Measurements from ENCODE around the gene PPFIA3.

The PPFIA3 gene

GRCh38 chr19:49106648-49107135, 12.7 kb upstream of the PPFIA3 start:
- no peak overlapping the region for H3K4me2 ChIP-seq (ENCODE audit: low read depth, low read length, poor library complexity, severe bottlenecking)
- no peaks in the 10 kb centered on the region for H3K9me2 ChIP-seq (replicated peaks; ENCODE audit: insufficient read depth, low read length)
- H3K4me3 ChIP-seq (ENCODE audit: insufficient read depth, low read length, poor library complexity, severe bottlenecking), result no peak overlapping the region
- H3K36me3 ChIP-seq (ENCODE audit: low read length), result peaks cover 3% of the 10 kb centered on the region; the same call in 1 of the 2 replicates
- peaks cover 18% of the 10 kb centered on the region for H3F3A ChIP-seq (ENCODE audit: insufficient read depth)
- no peaks in the 10 kb centered on the region for H3K27me3 ChIP-seq (ENCODE audit: low read length)
- H3K9ac ChIP-seq (ENCODE audit: low read length), result no peak overlapping the region
- peak; percentile 97 for TF ChIP-seq CTCF (IDR thresholded peaks at IDR 0.05; ENCODE audit: insufficient read depth, low read length, poor library complexity, severe bottlenecking)
- TF ChIP-seq EZH2phosphoT487 (conservative IDR thresholded peaks at IDR 0.05; ENCODE audit: low read length), result no peak
- H3K79me2 ChIP-seq (ENCODE audit: insufficient read depth, low read length), result no peaks in the 10 kb centered on the region
- H2AFZ ChIP-seq (ENCODE audit: low read depth, low read length, severe bottlenecking), result no peak overlapping the region
- H4K20me1 ChIP-seq (ENCODE audit: low read depth, low read length), result no peaks in the 10 kb centered on the region; the same call in 1 of the 2 replicates
- H3K9me3 ChIP-seq (ENCODE audit: insufficient read depth, low read length), result no peaks in the 10 kb centered on the region
- H3K27ac ChIP-seq (ENCODE audit: low read depth, low read length), result no peak overlapping the region

- Histone ChIP-seq H3K4me2 (ENCODE audit: low read depth, low read length, poor library complexity, severe bottlenecking) (no peak overlapping the region), H3K9me3 (ENCODE audit: insufficient read depth, low read length) (no peaks in the 10 kb centered on the region), H3K4me3 (ENCODE audit: insufficient read depth, low read length, poor library complexity, severe bottlenecking) (no peak overlapping the region), H3F3A (ENCODE audit: insufficient read depth) (peaks cover 18% of the 10 kb centered on the region), H3K27me3 (ENCODE audit: low read length) (no peaks in the 10 kb centered on the region), H3K79me2 (ENCODE audit: insufficient read depth, low read length) (no peaks in the 10 kb centered on the region), H2AFZ (ENCODE audit: low read depth, low read length, severe bottlenecking) (no peak overlapping the region), H3K9me2 (replicated peaks; ENCODE audit: insufficient read depth, low read length) (no peaks in the 10 kb centered on the region), H3K27ac (ENCODE audit: low read depth, low read length) (no peak overlapping the region), H3K36me3 (ENCODE audit: low read length) (peaks cover 3% of the 10 kb centered on the region; the same call in 1 of the 2 replicates), H4K20me1 (ENCODE audit: low read depth, low read length) (no peaks in the 10 kb centered on the region; the same call in 1 of the 2 replicates), H3K9ac (ENCODE audit: low read length) (no peak overlapping the region)
- TF ChIP-seq CTCF (IDR thresholded peaks at IDR 0.05; ENCODE audit: insufficient read depth, low read length, poor library complexity, severe bottlenecking) (no peak), EZH2phosphoT487 (conservative IDR thresholded peaks at IDR 0.05; ENCODE audit: low read length) (no peak)
Measured at GRCh38 chr19:49107625-49108459, 11.5 kb upstream of the PPFIA3 start.

- H3K9me2 ChIP-seq (replicated peaks; ENCODE audit: insufficient read depth, low read length), result no peaks in the 10 kb centered on the region
- peaks cover 3% of the 10 kb centered on the region; the same call in 1 of the 2 replicates for H3K36me3 ChIP-seq (ENCODE audit: low read length)
- H3F3A ChIP-seq (ENCODE audit: insufficient read depth), result peaks cover 18% of the 10 kb centered on the region
- no peaks in the 10 kb centered on the region for H3K79me2 ChIP-seq (ENCODE audit: insufficient read depth, low read length)
- no peak overlapping the region for H3K27ac ChIP-seq (ENCODE audit: low read depth, low read length)
- no peaks in the 10 kb centered on the region; the same call in 1 of the 2 replicates for H4K20me1 ChIP-seq (ENCODE audit: low read depth, low read length)
- H3K27me3 ChIP-seq (ENCODE audit: low read length), result no peaks in the 10 kb centered on the region
- H3K4me2 ChIP-seq (ENCODE audit: low read depth, low read length, poor library complexity, severe bottlenecking), result no peak overlapping the region
- H2AFZ ChIP-seq (ENCODE audit: low read depth, low read length, severe bottlenecking), result no peak overlapping the region
- H3K4me3 ChIP-seq (ENCODE audit: insufficient read depth, low read length, poor library complexity, severe bottlenecking), result no peak overlapping the region
- no peaks in the 10 kb centered on the region for H3K9me3 ChIP-seq (ENCODE audit: insufficient read depth, low read length)
- TF ChIP-seq CTCF (IDR thresholded peaks at IDR 0.05; ENCODE audit: insufficient read depth, low read length, poor library complexity, severe bottlenecking) (no peak), EZH2phosphoT487 (conservative IDR thresholded peaks at IDR 0.05; ENCODE audit: low read length) (no peak)
- H3K9ac ChIP-seq (ENCODE audit: low read length), result no peak overlapping the region
Measured at GRCh38 chr19:49109051-49109450, 10.3 kb upstream of the PPFIA3 start.

Measured in SU-DHL-6 (cell line).